ENCODE data around the gene ADAMTS20.
"Not testable (repeated sequence)": the region's sequence is repeated elsewhere in the genome, so short reads cannot be mapped to it uniquely, and the experiment has no call there.

The ADAMTS20 gene, protein sequence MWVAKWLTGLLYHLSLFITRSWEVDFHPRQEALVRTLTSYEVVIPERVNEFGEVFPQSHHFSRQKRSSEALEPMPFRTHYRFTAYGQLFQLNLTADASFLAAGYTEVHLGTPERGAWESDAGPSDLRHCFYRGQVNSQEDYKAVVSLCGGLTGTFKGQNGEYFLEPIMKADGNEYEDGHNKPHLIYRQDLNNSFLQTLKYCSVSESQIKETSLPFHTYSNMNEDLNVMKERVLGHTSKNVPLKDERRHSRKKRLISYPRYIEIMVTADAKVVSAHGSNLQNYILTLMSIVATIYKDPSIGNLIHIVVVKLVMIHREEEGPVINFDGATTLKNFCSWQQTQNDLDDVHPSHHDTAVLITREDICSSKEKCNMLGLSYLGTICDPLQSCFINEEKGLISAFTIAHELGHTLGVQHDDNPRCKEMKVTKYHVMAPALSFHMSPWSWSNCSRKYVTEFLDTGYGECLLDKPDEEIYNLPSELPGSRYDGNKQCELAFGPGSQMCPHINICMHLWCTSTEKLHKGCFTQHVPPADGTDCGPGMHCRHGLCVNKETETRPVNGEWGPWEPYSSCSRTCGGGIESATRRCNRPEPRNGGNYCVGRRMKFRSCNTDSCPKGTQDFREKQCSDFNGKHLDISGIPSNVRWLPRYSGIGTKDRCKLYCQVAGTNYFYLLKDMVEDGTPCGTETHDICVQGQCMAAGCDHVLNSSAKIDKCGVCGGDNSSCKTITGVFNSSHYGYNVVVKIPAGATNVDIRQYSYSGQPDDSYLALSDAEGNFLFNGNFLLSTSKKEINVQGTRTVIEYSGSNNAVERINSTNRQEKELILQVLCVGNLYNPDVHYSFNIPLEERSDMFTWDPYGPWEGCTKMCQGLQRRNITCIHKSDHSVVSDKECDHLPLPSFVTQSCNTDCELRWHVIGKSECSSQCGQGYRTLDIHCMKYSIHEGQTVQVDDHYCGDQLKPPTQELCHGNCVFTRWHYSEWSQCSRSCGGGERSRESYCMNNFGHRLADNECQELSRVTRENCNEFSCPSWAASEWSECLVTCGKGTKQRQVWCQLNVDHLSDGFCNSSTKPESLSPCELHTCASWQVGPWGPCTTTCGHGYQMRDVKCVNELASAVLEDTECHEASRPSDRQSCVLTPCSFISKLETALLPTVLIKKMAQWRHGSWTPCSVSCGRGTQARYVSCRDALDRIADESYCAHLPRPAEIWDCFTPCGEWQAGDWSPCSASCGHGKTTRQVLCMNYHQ (N-terminal part only)

DNA sequence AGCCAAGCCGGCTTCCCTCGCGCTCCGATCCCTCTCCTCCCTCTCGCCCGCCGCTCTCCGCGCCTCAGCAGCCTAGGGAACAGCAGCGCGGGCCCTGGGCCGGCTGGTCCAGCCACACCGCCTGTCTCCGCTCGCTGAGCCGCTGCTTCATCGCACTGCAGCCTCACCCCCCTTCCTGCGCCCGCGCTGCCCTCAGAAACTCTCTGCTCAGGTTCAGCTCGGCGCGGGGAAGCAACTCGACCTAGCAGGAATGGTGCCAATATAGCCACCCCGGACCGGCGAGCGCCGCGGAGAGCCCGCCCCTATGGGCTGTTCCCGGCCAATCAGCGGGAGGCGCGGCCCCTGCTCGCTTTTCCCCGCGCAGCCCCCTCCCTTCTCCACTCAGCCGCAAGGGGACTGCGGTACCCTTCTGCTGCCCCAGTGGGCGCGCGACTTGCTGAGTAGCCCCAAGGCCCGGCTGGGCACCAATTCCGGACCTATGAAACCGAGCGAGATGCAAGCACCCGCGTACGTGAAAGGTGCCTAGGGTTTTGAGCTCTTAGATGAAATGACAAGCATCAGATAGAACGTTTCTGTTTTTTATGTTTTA, at the start of gene ADAMTS20:
Gene ADAMTS20, minus strand, starts transcription at position 233 of the 589 bp plus-strand sequence. CDS start 282 bp downstream, outside the sequence.
- no peak for DNase-seq

DNA sequence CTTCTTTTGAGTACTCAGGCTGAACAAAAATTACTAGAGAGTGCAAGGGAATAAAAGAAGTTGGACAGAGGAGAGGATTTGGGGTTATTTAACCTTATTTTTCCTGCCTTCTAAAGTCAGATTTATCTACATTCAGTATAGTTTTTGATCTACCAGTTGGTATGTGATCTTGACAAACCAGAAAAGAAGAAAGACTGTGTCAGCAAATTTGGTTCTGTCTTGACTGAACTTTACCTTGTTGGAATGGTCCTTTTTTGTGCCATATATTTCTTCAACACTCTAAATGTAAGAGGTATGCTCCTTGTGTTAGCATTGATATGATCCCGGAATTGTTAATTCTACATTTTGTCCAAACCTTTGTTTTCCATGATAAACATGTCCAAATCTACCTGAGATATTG, 47.7 kb upstream of the ADAMTS20 start:
- DNase-seq = no peak

DNA sequence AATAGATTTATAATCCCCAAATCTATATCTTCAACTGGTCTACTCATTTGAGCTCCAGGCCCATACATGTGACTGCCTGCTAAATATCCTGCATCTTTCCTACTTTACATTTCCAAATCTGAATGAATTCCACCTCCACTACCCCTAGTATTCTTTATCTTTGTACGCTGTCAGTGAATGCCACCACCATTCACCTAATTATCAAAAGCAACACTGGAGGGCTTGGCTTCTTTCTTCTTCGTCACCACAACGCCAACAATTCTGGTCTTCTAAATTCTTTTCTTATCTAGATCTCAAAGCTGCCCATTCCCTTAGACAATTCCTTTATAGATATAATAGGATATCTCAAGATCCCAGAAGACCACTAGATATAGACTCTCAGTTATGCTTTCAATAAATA, 47.1 kb upstream of the ADAMTS20 start:
- DNase-seq = no peak

- no peak for DNase-seq
Observed at GRCh38 chr12:43590307-43590706, 38.3 kb upstream of the ADAMTS20 start.

DNA sequence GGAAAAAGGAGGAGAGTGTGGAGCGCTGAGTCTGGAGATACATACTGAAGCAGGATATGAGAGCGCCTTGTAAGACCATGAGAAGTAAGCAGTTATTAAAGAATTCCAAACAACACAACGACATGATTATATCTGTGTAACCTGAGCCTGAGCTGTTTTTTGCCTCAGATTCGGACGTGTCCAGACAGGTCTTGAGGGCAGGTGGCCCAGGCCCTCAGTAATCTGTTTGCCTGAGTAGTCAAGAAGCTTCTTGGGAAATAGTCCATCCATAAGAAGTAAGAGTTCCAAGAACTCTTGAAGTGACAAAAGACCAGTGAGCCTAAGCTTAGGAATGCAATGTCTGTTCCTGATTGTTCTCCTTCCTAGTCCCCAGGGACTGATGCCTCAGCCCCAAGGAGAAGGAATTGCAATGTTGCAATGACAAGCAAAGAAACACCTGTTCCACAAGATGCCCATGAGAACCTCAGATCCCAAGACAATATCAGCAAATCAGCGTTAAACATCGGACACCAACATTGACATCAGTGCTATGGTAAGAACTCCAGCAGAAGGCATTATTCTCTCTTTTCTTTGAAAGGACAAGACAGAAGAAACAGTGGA, 34.7 kb upstream of the ADAMTS20 start:
- DNase-seq = no peak

GRCh38 chr12:43585676-43586075, 33.7 kb upstream of the ADAMTS20 start:
- no peak for DNase-seq

- no peak for DNase-seq
Observed at GRCh38 chr12:43580601-43581000, 28.6 kb upstream of the ADAMTS20 start.

- no peak for DNase-seq
Observed at GRCh38 chr12:43579206-43579605, 27.2 kb upstream of the ADAMTS20 start.

DNA sequence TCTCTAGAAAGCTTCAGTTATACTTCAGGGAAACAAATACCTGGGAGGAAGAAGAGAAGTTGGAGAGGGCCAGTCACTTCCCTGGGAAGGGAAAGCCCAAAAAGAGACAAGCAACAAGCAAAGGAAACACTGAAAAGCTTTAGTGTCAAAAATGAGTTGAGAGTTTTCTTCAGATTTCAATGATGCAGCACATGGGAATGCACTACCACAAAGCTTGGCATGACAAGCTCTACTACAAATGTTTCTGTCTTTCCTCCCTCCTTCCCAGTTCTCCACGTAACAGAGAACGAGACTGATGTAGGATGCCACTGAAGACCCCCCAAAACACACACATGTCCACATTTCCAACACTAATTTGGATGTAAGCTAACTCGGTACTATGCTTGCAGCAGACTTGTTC, 26.8 kb upstream of the ADAMTS20 start:
- no peak for DNase-seq

DNA sequence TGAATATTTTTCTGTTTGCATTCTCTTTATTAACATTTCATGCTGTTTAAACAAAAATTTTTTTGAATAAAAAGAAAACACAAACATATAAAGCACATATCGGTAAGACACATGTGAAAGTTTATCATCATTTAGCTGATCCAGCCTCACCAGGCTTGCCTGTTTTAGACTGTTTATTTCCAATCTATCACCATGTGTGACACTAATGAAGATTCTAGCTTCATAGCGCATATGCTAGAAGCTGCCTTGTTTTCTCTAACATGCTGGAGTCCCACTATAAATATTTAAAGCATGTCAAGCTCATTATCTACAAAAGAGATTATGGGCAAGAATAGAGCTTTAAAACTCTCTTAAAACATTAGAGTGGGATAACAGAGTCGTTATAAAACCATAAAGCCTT, 25.4 kb upstream of the ADAMTS20 start:
- DNase-seq = no peak

DNA sequence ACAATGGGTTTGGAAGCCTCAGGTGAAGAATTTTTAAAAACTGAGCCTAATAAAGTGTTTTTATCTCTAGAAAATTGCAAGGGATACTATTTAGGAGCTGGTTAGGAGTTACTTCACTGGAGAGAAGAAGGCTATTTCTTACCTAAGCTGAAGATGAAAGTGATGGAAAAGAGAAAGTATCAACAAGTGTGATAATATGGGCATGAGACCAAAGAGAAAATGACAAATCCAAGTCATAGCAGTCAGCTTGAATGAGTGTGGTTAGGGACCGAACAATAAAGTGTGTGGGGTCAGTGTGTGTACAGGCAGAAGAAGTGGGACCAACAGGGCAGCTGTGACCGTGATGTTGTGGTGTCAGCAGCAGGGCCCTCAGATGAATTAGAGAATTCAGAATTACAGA, 24.2 kb upstream of the ADAMTS20 start:
- no peak for DNase-seq

DNA sequence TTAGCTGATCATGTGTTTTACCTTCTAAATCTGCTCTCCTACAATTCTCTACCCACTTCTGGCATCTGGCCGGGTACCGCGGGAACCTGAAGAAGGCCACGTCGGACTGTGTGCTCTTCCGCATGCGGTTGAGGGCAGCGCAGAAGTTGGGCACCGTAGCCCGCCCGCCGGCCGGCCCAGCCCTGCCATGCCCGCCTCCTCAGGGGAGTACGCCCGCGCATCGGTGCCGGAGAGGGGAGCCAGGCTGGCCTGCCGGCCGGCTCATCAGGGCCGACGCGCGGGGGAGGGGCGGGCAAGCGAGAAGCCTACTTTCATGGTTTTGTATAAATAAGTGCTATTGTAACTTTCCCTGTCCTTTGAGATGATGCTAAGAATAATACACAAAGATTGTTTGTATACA, 19.9 kb upstream of the ADAMTS20 start:
- DNase-seq = no peak

DNA sequence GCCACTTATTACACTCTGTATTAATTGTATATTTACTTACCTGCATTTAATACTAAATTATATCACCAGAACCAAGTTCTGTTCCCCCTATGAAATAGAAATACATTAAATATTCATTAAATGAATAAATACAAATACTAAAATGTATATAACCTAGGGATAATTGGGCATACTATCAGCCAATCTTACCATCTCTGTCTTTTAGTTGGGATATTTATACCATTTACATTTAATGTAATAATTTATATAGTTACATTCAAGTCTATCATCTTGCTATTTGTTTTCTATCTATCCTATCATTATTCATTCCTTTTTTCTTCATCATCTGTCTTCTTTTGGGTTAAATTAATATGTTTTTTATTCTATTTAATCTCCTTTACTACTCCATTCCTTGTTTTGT, 4.1 kb upstream of the ADAMTS20 start:
- no peak for DNase-seq

- DNase-seq = no peak
Observed at GRCh38 chr12:43551279-43551970, 578 bp downstream of the ADAMTS20 start.

DNA sequence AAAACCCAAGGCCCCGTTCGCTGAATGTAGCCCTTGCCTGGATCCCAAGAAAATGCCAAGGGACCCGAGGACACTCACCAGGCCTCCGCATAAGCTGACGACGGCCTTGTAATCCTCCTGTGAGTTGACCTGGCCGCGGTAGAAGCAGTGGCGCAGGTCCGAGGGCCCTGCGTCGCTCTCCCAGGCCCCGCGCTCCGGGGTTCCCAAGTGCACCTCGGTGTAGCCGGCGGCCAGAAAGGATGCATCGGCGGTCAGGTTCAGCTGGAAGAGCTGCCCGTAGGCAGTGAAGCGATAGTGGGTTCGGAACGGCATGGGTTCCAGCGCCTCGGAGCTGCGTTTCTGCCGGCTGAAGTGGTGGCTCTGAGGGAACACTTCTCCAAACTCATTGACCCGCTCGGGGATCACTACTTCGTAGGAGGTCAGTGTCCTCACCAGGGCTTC, 1.2 kb downstream of the ADAMTS20 start:
- DNase-seq = no peak

DNA sequence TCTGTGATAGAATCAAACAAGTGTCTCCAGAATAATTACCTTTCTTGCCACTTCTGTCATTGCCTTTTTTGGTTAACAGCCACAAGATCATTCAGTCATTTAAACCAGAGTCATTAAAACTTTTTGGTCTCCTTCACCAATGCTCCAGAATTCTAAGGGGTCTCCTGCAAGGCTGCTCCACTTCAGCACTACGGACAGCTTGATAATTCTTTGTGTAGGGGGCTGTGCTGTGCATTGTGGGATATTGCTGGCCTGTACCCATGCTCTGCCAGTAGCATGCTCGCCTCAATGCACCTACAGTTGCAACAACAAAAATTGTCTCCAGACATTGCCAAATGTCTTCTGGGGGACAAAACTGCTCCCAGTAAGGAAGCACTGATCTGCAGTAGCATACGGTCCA, 7.3 kb downstream of the ADAMTS20 start:
- DNase-seq = no peak

GRCh38 chr12:43540470-43540869, 11.5 kb downstream of the ADAMTS20 start:
- no peak for DNase-seq

- not testable (repeated sequence) for DNase-seq
Observed at GRCh38 chr12:43537675-43538074, 14.3 kb downstream of the ADAMTS20 start.

GRCh38 chr12:43516045-43516444, 36.0 kb downstream of the ADAMTS20 start:
- DNase-seq = no peak

- DNase-seq = no peak
Observed at GRCh38 chr12:43501703-43502102, 50.3 kb downstream of the ADAMTS20 start.

- no peak for DNase-seq
Observed at GRCh38 chr12:43493261-43493797, 58.7 kb downstream of the ADAMTS20 start.
